ENCODE data around the gene SHH. TPM values are rescaled to one million over a fixed set of nuclear protein-coding genes. Genes with fewer than 3 reads are reported as not detected.

SHH gene
- total and polyA plus RNA-seq, 2 of the 13 experiments (the other 11 are each of a cell fraction or from before 2014, with no cell fraction given), result 1.9 to 3.4 TPM

DNA sequence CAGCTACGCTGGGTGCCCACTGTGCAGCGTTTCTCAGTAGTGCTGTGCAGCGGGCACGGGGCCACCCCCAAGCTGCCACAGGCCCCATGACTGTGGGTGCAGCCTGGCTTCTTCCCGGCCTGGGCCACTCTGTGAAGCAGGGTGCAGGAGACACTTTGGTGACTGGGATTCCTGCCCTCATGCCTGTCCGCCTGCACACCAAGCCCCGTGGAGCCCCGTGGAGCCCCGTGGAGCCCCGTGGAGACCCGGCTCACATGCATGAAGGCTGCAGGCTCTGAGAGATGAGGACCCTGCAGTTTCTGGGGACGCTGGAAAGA lies 3.9 kb upstream of the SHH start:
- H3K4me1 ChIP-seq (ENCODE audit: insufficient read depth, low read length), result peaks cover 31% of the 10 kb centered on the region
- H3K36me3 ChIP-seq (replicated peaks in 1 of 2; ENCODE audit: control insufficient read depth in 1 of 2, insufficient read depth in 2 of 2, low read length in 2 of 2), result no peaks in the 10 kb centered on the region
- intact Hi-C loops (cut with micrococcal nuclease; ENCODE audit: unreplicated experiment), result no loop called here
- H3K9ac ChIP-seq (ENCODE audit: insufficient read depth, low read depth, low read length), result no peak overlapping the region
- H3K27ac ChIP-seq (ENCODE audit: extremely low read length, insufficient read depth, low read length), result no peak overlapping the region
- H2AFZ ChIP-seq (ENCODE audit: low read length), result no peak overlapping the region
- no peak overlapping the region for H3K4me3 ChIP-seq (replicated peaks in 1 of 3; ENCODE audit: insufficient read depth in 1 of 3, low read depth in 2 of 3, low read length in 3 of 3)
- ChIA-PET CTCF (ENCODE audit: low intra/inter-chr PET ratio, low total read pairs) (interaction anchor here (1.2 kb wide), 1 partner anchor 341 kb away, joined by 6 read pairs; no protein-coding TSS in a partner anchor), POLR2A (no interaction called here)
- H4K20me1 ChIP-seq (ENCODE audit: insufficient read depth, low read length), result peaks cover 5% of the 10 kb centered on the region; the same call in 1 of the 2 replicates
- H3K27me3 ChIP-seq (ENCODE audit: control insufficient read depth in 1 of 2, insufficient read depth in 2 of 2, low read length in 2 of 2), result peaks cover 9 to 77% of the 10 kb centered on the region in 2 experiments; a peak in 4 of 5 replicates
- ATAC-seq (no peak), DNase-seq (ENCODE audit: low spot score) (no peak), FAIRE-seq (no peak)
- no TSS peak for BruUV-seq (replicated peaks)
- no peaks in the 10 kb centered on the region for H3K79me2 ChIP-seq (ENCODE audit: insufficient read depth, low read length)
- in situ Hi-C loops (cut with HindIII; ENCODE audit: extremely low pct_ligation_motif_present, low pct_unique_long_range_greater_than_20kb), result loop anchor here (5.0 to 25.0 kb wide), 3 partner anchors 149 to 821 kb away; partner anchors contain the start of gene RNF32
- no peak for TF ChIP-seq KDM2A (CRISPR knock-in tag; IDR thresholded peaks at IDR 0.05; ENCODE audit: borderline replicate concordance, low read depth)
- TF ChIP-seq ZNF768 (CRISPR knock-in tag; IDR thresholded peaks at IDR 0.05), result no peak
- TF ChIP-seq NFATC3 (CRISPR knock-in tag; IDR thresholded peaks at IDR 0.05), result no peak
- no peak for TF ChIP-seq PPARG (CRISPR knock-in tag; conservative IDR thresholded peaks at IDR 0.05)
- TF ChIP-seq ARID2 (CRISPR knock-in tag; IDR thresholded peaks at IDR 0.05; ENCODE audit: borderline replicate concordance), result no peak
- no peak for TF ChIP-seq ZHX1 (CRISPR knock-in tag; IDR thresholded peaks at IDR 0.05; ENCODE audit: low read depth)
- TF ChIP-seq, protein P1, sequence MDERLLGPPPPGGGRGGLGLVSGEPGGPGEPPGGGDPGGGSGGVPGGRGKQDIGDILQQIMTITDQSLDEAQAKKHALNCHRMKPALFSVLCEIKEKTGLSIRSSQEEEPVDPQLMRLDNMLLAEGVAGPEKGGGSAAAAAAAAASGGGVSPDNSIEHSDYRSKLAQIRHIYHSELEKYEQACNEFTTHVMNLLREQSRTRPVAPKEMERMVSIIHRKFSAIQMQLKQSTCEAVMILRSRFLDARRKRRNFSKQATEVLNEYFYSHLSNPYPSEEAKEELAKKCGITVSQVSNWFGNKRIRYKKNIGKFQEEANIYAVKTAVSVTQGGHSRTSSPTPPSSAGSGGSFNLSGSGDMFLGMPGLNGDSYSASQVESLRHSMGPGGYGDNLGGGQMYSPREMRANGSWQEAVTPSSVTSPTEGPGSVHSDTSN (CRISPR knock-in tag; IDR thresholded peaks at IDR 0.05), result no peak
- TF ChIP-seq FOXJ3 (CRISPR knock-in tag; IDR thresholded peaks at IDR 0.05; ENCODE audit: borderline replicate concordance), result no peak
- no peak for TF ChIP-seq ZNF704 (CRISPR knock-in tag; IDR thresholded peaks at IDR 0.05; ENCODE audit: borderline replicate concordance)
- TF ChIP-seq SNAI1 (CRISPR knock-in tag; IDR thresholded peaks at IDR 0.05; ENCODE audit: borderline replicate concordance), result no peak
- TF ChIP-seq KDM6A (CRISPR knock-in tag; IDR thresholded peaks at IDR 0.05; ENCODE audit: low read depth), result no peak
- no peak for TF ChIP-seq ZBTB1 (CRISPR knock-in tag; IDR thresholded peaks at IDR 0.05; ENCODE audit: borderline replicate concordance)
- no peak for TF ChIP-seq ATF4 (CRISPR knock-in tag; IDR thresholded peaks at IDR 0.05)
- WGBS (ENCODE audit: low lambda C conversion rate), result no CpG with 5 or more reads among the region's 12 CpGs
- H3K9me3 ChIP-seq (ENCODE audit: low read length), result no peaks in the 10 kb centered on the region
- no peak overlapping the region for H3K4me2 ChIP-seq (ENCODE audit: low read depth, low read length)

Measured in HepG2 (cell line).